Measurements from ENCODE around the gene POMT1. TPM values are rescaled to one million over a fixed set of nuclear protein-coding genes. Genes with fewer than 3 reads are reported as not detected.

Gene POMT1
- total RNA-seq, 1 donor from 2014 or later = 57.6 TPM

GRCh38 chr9:131500939-131501541 lies 1.7 kb upstream of the POMT1 start:
- no peak for TF ChIP-seq CTCF (IDR thresholded peaks at IDR 0.05; ENCODE audit: unreplicated experiment)
- no peak overlapping the region for H3K27ac Mint-ChIP-seq (ENCODE audit: unreplicated experiment)
- peaks cover 13% of the 10 kb centered on the region for H3K27me3 Mint-ChIP-seq (ENCODE audit: unreplicated experiment)
- DNase-seq (ENCODE audit: low spot score) = no peak
- H3K4me3 Mint-ChIP-seq (ENCODE audit: unreplicated experiment) = peak overlapping the region; percentile 78
- peaks cover 38% of the 10 kb centered on the region for H3K36me3 Mint-ChIP-seq (ENCODE audit: low read depth, unreplicated experiment)
- no peaks in the 10 kb centered on the region for H3K9me3 Mint-ChIP-seq (ENCODE audit: unreplicated experiment)
- H3K4me1 Mint-ChIP-seq (ENCODE audit: unreplicated experiment) = peaks cover 41% of the 10 kb centered on the region

- no peak for DNase-seq (ENCODE audit: low spot score)
- Mint-ChIP-seq H3K27me3 (ENCODE audit: unreplicated experiment) (peaks cover 10% of the 10 kb centered on the region), H3K4me3 (ENCODE audit: unreplicated experiment) (peak overlapping the region; percentile 95), H3K4me1 (ENCODE audit: unreplicated experiment) (peaks cover 28% of the 10 kb centered on the region), H3K9me3 (ENCODE audit: unreplicated experiment) (no peaks in the 10 kb centered on the region), H3K36me3 (ENCODE audit: low read depth, unreplicated experiment) (peaks cover 22% of the 10 kb centered on the region), H3K27ac (ENCODE audit: unreplicated experiment) (peak overlapping the region; percentile 67)
- TF ChIP-seq CTCF (IDR thresholded peaks at IDR 0.05; ENCODE audit: unreplicated experiment) = no peak
Observed at GRCh38 chr9:131503626-131504465, 1.1 kb downstream of the POMT1 start.

GRCh38 chr9:131505012-131505411 lies 2.3 kb downstream of the POMT1 start:
- H3K27me3 Mint-ChIP-seq (ENCODE audit: unreplicated experiment) = peaks cover 10% of the 10 kb centered on the region
- DNase-seq (ENCODE audit: low spot score) = no peak
- H3K4me3 Mint-ChIP-seq (ENCODE audit: unreplicated experiment) = peak overlapping the region; percentile 39
- no peak for TF ChIP-seq CTCF (IDR thresholded peaks at IDR 0.05; ENCODE audit: unreplicated experiment)
- no peaks in the 10 kb centered on the region for H3K9me3 Mint-ChIP-seq (ENCODE audit: unreplicated experiment)
- H3K36me3 Mint-ChIP-seq (ENCODE audit: low read depth, unreplicated experiment) = peaks cover 20% of the 10 kb centered on the region
- H3K4me1 Mint-ChIP-seq (ENCODE audit: unreplicated experiment) = peaks cover 17% of the 10 kb centered on the region
- no peak overlapping the region for H3K27ac Mint-ChIP-seq (ENCODE audit: unreplicated experiment)

GRCh38 chr9:131511416-131511815 lies 8.7 kb downstream of the POMT1 start:
- no peak for TF ChIP-seq CTCF (IDR thresholded peaks at IDR 0.05; ENCODE audit: unreplicated experiment)
- Mint-ChIP-seq H3K27me3 (ENCODE audit: unreplicated experiment) (peaks cover 2% of the 10 kb centered on the region), H3K4me1 (ENCODE audit: unreplicated experiment) (no peaks in the 10 kb centered on the region), H3K4me3 (ENCODE audit: unreplicated experiment) (no peak overlapping the region), H3K9me3 (ENCODE audit: unreplicated experiment) (no peaks in the 10 kb centered on the region), H3K36me3 (ENCODE audit: low read depth, unreplicated experiment) (peaks cover 54% of the 10 kb centered on the region), H3K27ac (ENCODE audit: unreplicated experiment) (no peak overlapping the region)
- no peak for DNase-seq (ENCODE audit: low spot score)

- peaks cover 51% of the 10 kb centered on the region for H3K36me3 Mint-ChIP-seq (ENCODE audit: low read depth, unreplicated experiment)
- no peaks in the 10 kb centered on the region for H3K4me1 Mint-ChIP-seq (ENCODE audit: unreplicated experiment)
- no peak overlapping the region for H3K4me3 Mint-ChIP-seq (ENCODE audit: unreplicated experiment)
- peaks cover 2% of the 10 kb centered on the region for H3K27me3 Mint-ChIP-seq (ENCODE audit: unreplicated experiment)
- no peak for DNase-seq (ENCODE audit: low spot score)
- H3K27ac Mint-ChIP-seq (ENCODE audit: unreplicated experiment) = no peak overlapping the region
- TF ChIP-seq CTCF (IDR thresholded peaks at IDR 0.05; ENCODE audit: unreplicated experiment) = no peak
- H3K9me3 Mint-ChIP-seq (ENCODE audit: unreplicated experiment) = no peaks in the 10 kb centered on the region
Observed at GRCh38 chr9:131511880-131512279, 9.2 kb downstream of the POMT1 start.
